ENCODE measurements around the gene SUSD1.

The SUSD1 gene

DNA sequence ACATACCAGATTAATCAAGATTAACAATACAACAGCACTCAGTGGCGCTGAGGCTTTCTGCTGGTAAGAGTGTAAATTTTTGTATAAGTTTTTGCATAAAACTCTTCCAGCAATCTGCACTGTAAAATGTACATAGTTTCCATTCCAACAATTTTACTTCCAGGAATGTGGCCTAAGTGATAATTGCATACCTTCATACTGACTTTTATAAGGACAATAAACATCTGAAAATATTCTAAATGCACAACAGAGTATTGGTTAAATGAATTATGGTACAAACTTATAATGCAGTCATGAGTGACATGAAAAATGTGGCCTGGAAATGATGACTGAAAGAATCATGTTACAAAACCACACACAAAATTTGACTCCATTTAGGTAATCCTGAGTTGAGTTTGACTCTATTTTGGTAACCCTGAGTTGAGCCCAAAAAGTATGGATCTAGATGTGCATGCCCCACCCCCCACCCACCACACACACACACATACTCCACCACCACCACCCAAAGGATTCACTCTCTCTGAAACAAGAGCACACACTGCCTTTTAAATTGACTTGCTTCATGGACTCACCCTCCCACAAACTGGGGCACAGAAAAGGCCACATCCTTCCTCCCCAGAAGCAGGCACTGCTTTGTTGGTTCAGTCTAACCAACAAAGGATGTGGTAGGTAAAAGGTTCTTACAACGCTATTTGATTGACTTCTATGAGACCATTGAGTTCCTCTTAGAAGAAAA is 137.6 kb downstream of the SUSD1 start:
- DNase-seq, result peak; percentile 35

DNA sequence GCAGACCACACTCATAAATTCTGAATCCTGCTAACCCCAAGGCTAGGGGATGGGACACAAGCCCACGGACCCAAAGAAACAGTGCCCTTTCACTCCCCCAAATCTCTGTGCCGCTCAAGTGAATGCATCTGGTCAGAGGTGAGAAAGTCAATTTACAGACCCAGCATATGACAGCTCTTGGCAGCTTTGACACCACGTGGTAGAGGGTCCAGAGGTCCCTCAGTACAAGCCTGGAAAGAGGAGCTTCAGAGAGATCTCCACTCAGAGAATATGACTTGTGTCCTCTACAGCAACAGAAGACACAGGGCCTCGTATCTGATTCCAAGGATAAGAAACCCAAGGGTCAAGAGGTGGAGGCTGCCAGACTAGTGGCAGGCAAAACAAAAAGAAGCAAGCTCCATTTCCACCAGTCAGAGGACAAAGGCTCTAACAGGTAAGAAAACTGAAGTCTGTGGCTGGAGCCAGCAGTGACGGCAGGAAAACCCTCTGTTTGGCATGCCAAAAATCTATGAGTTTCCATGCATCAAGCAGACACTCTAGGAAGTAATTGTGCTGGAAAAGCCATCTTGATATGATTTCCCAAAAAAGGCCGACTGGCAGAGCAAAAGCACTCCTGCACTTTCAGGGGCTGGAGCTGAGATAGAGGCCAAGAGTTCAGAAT is 139.8 kb downstream of the SUSD1 start:
- DNase-seq, result no peak

DNA sequence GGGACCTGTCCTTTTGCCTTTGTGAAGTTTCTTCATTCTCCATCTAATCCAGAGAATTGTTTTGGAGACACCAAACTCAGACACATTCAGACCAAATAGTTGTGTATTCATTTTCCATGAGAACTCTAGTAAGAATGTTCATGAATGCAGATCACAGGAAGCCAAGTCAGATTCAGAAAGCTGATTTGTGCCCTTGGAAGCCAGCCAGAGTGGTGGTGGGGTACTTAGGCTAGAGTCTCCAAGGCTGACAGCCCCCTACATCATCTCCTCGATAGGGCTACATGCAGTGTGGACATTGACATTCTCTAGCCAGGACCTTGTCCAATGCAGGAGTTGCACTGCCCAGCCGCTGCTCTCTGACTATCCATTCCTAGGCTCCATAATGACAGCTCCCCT is 140.9 kb downstream of the SUSD1 start:
- no peak for DNase-seq

- no peak for DNase-seq
Observed at GRCh38 chr9:112033237-112034215, 141.6 kb downstream of the SUSD1 start.

GRCh38 chr9:112032743-112033142 is 142.4 kb downstream of the SUSD1 start:
- DNase-seq, result no peak

DNA sequence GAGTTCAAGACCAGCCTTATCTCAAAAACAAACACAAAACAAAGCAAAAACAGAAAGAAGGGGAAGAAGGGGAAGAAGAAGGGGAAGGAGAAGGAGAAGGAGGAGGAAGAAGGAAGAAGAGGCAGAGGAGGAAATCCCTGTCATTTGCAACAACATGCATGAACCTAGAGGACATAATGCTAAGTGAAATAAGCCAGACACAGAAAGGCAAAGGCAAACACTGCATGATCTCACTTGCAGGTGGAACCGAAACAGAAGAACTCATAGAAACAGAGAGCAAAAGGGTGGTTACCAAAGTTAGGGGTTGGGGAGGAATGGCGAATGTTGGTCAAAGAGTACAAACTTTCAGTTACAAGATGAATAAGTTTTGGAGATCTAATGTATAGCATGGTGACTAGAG is 143.1 kb downstream of the SUSD1 start:
- no peak for DNase-seq

GRCh38 chr9:112031400-112031799 is 143.7 kb downstream of the SUSD1 start:
- no peak for DNase-seq

DNA sequence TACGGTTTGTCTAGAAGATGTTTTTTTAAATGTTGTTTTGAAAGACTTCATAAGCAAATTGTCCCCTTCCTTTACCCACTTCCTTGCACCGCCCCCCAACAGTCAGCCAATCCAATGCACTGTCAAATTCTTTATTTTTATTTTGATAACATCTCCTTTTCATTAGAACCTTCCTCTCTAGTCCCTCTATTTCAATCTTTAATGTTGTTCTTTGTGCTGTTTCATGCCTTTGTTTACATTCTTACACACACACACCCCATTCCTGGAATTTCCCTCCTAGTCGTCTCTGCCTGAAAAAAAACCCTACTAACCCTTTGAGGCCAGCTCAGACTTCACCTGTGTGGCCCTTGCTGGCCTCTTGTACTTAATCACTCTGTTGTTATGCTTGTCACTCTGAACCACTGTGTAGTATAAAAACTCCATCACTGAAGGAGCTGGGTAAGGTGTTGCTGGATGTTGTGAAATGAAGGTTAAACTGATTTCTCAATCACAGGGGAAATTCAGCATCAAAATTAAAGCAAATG is 145.1 kb downstream of the SUSD1 start:
- no peak for DNase-seq

GRCh38 chr9:112028242-112029221 is 146.6 kb downstream of the SUSD1 start:
- no peak for DNase-seq

DNA sequence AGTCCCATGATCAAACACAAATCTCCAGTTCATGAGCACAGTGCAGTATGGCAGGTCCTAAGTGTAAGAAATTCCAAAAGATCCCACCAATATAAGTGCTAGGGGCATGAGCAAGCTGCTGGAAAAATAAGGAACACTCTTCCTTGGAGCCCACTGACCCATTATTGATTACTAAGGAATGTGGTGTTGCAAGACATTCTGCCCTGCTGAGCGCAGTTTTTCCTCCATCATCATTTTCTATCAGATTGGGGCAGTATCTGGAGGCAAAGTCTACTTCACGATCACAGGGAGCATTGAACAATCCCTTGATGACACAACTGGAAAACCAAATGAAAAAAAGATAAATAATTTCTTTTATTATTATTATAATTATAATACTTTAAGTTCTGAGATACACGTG is 149.2 kb downstream of the SUSD1 start:
- no peak for DNase-seq

- DNase-seq, result no peak
Observed at GRCh38 chr9:112021742-112022141, 153.4 kb downstream of the SUSD1 start.

GRCh38 chr9:112020680-112021596 is 154.2 kb downstream of the SUSD1 start:
- no peak for DNase-seq

- no peak for DNase-seq
Observed at GRCh38 chr9:112017878-112018277, 157.2 kb downstream of the SUSD1 start.

- no peak for DNase-seq
Observed at GRCh38 chr9:112015736-112016135, 159.4 kb downstream of the SUSD1 start.

- DNase-seq, result no peak
Observed at GRCh38 chr9:112015149-112015548, 159.9 kb downstream of the SUSD1 start.

- DNase-seq, result no peak
Observed at GRCh38 chr9:112013266-112013665, 161.8 kb downstream of the SUSD1 start.

GRCh38 chr9:112012026-112012902 is 162.8 kb downstream of the SUSD1 start:
- peak; percentile 7 for DNase-seq

DNA sequence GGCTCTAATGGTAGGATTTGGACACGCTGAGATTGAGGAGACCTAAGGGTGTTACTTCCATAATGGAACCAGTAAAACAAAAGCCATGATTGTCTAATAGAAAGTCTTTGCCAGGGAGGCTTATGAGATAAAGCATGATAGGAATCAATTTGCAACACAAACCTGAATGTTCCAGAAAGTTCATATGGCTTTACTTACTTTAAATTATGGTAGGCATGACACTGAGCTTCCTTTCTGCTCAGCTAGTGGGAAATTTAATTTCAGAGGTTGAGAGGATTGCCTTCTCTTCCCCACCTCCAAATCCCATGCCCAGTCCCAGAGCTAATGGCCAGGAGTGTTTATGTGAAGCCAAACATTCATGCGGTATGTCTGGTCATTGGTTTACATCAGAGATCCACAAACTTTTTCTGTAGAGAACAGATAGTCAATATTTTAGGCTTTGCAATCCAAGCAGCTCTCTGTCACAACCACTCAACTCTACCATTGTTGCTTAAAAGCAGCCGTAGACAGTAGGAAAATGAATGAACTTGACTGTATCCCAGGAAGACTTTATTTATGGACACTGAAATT is 164.0 kb downstream of the SUSD1 start:
- no peak for DNase-seq

- no peak for DNase-seq
Observed at GRCh38 chr9:112010537-112010936, 164.6 kb downstream of the SUSD1 start.
